22Rv1 (cell line): ENCODE results near the gene MROH2A.

ENCODE experiments used
- H3K27ac ChIP-seq: fragments of 450-650 bp; 2 replicates; pipeline ENCODE4 v1.5.1; 2017
- CTCF ChIP-seq: fragments of 450-650 bp; IDR thresholded peaks from 2 replicates; pipeline ENCODE4 v1.5.1; 2017; ENCODE audit warnings: mild to moderate bottlenecking
- ZFX ChIP-seq: fragments of 450-650 bp; IDR thresholded peaks from 2 replicates; pipeline ENCODE4 v1.6.1; 2017; ENCODE audit warnings: antibody characterized with exemption, borderline replicate concordance

MROH2A gene

DNA sequence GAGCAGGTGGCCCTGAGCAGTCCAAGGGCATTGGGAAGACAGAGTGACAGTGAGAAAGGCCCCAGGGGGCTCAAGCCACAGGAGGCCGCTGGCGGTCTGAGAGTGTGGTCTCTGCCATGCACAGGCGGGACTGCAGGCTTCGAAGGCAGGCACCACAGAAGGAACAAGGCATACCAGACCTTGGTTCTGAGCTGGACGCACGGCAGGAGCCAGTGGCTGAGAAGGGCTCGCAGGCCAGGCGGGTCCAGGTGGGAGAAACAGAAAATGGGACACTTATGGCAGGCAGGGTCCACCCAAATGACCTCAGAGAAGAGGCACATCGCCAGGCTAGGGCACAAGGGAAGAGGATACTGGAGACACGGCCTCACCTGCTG, 61.3 kb downstream of the MROH2A start:
- H3K27ac ChIP-seq: no peak overlapping the region
- TF ChIP-seq ZFX (no peak), CTCF (no peak)

DNA sequence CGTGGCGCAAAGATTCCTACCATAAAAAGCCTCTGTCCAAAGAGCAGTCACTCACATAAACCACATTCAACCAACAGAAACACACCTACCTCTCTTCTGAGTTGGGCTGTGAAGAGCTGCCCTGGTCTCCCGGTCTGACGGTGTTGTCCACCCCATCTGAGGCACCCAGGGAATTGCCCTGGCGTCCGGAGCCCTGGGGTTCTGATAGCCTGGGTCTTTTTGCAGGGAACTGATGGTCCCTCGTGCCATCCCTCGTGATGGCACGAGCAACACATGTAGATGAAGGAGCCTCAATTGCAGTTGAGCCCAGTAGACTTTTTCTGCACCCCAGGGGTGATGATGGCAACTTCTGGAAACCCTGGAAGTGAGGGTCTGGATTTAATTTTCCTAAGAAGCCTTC, 62.4 kb downstream of the MROH2A start:
- TF ChIP-seq ZFX (no peak), CTCF (no peak)
- no peak overlapping the region for H3K27ac ChIP-seq

- TF ChIP-seq ZFX: no peak
- TF ChIP-seq CTCF: no peak
- H3K27ac ChIP-seq: no peak overlapping the region
Observed at GRCh38 chr2:233841183-233841582, 63.1 kb downstream of the MROH2A start.

- no peak overlapping the region for H3K27ac ChIP-seq
- TF ChIP-seq CTCF (no peak), ZFX (no peak)
Observed at GRCh38 chr2:233844064-233844807, 66.1 kb downstream of the MROH2A start.

- TF ChIP-seq ZFX (no peak), CTCF (no peak)
- H3K27ac ChIP-seq: no peak overlapping the region
Observed at GRCh38 chr2:233844836-233845235, 66.7 kb downstream of the MROH2A start.

GRCh38 chr2:233845301-233846060, 67.4 kb downstream of the MROH2A start:
- TF ChIP-seq ZFX (no peak), CTCF (no peak)
- H3K27ac ChIP-seq: no peak overlapping the region
